GM19328 (cell line): ENCODE results near the gene CTCF.

Experiments
- ATAC-seq: cut with Tn5 transposase; IDR thresholded peaks from one replicate; pipeline ENCODE4 v1.9.1; 2021; ENCODE audit warnings: mild to moderate bottlenecking, moderate library complexity; ENCODE audit not compliant: unreplicated experiment

The CTCF gene

GRCh38 chr16:67534431-67534830 lies 27.9 kb upstream of the CTCF start:
- no peak for ATAC-seq

DNA sequence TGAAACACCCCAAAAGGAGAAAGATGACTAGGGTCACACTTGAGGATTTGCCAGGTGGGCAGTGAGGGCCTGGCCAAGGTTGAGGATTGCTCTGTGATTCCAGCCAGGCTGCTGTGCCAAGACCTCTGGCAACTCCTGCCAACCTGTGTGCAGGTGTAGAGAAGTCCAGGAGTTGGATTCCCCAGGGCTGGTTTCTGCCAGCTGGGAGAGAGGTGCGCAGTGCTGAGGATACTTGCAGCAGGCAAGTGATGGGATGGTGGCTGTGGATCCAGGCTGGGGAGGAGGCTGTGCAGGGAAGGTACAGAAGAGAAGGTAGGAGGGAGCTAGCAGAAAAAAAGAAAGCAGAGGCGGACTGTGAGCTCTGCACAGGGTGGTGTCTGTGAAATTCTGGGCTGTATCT lies 27.1 kb upstream of the CTCF start:
- ATAC-seq, result no peak

DNA sequence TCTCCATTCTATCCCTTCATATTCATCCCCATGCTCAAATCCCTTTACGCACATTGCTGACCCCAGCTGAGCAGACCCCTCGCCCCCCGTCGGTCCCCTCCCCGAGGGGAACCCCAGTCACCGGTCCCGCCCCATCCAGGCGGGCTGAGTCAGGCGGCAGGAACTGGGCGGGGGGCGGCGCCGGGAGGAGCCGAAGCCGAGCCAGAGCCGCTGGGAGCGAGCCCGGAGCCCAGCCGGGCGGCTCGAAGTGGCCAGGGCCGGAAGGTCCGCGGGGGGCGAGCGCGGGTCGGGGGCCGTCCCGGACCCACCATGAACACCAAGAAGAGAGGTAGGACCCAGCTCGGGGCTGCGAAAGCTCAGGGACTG lies 25.1 kb upstream of the CTCF start:
- no peak for ATAC-seq

- ATAC-seq, result no peak
Observed at GRCh38 chr16:67537636-67538591, 24.4 kb upstream of the CTCF start.

DNA sequence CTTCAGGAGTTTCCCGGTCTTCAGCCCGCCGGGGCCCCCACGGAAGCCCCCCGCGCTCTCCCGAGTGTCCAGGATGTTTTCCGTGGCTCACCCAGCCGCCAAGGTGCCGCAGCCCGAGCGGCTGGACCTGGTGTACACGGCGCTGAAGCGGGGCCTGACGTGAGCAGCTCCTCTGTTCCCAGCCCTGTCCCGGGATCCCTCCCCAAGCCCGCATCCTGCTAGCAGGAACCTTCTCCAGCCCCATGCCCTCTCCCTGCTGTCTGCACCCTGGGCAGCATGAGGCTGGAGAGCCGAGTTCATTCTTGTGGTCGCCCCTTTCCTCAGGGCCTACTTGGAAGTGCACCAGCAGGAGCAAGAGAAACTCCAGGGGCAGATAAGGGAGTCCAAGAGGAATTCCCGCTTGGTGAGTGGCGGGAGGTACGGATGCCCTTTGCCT lies 23.6 kb upstream of the CTCF start:
- no peak for ATAC-seq

DNA sequence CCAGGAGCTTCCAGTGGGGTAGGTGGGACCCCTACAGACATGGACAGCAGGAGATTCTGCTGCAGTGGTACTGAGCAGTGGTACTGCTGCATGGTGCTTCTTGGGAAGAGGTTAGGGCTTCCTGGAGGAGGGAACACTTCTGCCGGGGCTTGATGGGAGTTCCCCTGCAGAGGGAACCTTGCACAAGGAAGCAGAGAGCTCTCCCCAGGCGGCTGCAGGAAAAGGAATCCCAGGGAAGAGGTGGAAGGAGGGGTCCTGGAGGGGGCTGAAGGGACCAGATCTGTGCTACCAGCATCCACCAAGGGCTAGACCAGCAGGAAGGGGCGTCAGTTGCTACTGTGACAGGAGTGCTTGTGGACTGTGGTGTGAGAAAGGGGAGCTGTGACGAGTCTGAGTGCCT lies 23.1 kb upstream of the CTCF start:
- ATAC-seq, result no peak

- ATAC-seq, result no peak
Observed at GRCh38 chr16:67539691-67540635, 22.4 kb upstream of the CTCF start.

DNA sequence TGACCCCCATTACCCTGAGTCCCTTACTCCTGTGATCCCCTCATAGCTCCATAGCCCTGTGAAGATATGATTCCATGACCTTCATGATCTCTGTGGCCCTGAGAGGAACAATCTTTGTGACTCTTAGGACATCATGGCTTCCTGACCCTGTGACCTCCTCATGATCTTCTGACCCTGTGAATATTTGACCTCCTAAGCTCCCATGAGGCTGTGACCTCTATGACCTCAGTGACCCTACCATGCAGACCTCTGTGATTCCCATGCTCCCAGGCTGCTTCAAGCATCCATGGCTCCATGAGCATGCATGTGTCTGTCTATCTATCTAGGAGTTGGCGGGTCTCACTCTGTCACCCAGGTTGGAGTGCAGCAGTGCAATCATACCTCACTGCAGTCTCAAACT lies 21.6 kb upstream of the CTCF start:
- no peak for ATAC-seq

GRCh38 chr16:67541391-67542263 lies 20.7 kb upstream of the CTCF start:
- no peak for ATAC-seq

DNA sequence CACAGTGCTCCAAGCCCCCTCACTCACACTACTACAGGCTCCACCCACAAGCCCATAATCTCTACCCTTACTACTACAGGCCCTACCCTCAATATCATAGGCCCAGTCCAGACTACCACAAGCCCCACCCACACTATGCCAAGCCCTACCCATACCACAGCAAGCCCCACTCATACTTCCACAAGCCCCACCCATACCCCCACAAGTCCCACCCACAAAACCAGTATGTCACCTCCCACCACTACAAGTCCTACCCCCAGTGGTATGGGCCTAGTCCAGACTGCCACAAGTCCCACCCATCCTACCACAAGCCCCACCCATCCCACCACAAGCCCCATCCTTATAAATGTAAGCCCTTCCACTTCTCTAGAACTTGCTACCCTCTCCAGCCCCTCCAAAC lies 19.9 kb upstream of the CTCF start:
- ATAC-seq, result no peak

- no peak for ATAC-seq
Observed at GRCh38 chr16:67543036-67543435, 19.3 kb upstream of the CTCF start.

- no peak for ATAC-seq
Observed at GRCh38 chr16:67543582-67543981, 18.7 kb upstream of the CTCF start.

- no peak for ATAC-seq
Observed at GRCh38 chr16:67544329-67544841, 17.9 kb upstream of the CTCF start.

DNA sequence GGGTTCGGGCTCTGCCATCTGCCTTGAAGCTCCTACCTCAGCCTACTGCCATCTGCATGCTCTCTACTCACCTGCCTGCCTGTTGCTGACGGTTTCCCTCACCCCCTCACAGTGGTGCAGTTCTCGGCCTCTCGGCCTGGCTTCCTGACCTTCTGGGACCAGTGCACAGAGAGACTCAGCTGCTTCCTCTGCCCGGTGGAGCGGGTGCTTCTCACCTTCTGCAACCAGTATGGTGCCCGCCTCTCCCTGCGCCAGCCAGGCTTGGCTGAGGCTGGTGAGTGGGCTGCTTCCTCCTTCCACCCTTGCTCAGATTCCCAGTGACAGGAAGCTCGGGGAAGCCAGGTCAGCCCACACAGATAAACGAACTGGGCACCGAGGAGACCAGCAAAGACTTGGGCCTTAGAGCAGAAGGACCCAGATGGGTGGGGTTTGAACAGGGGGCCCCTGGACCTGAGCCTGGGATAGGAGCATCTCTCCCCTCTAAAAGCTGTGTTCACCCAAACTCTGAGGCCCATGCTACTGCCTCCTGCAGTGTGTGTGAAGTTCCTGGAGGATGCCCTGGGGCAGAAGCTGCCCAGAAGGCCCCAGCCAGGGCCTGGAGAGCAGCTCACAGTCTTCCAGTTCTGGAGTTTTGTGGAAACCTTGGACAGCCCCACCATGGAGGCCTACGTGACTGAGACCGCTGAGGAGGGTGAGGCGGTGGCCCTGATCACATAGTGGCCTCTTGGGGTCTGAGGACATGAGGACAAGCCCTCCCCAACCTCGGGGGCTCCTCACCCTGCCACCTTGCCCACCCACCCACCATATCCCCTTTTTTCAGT lies 17.3 kb upstream of the CTCF start:
- ATAC-seq, result no peak

- ATAC-seq, result no peak
Observed at GRCh38 chr16:67545665-67546024, 16.7 kb upstream of the CTCF start.

- ATAC-seq, result no peak
Observed at GRCh38 chr16:67546091-67546501, 16.2 kb upstream of the CTCF start.

DNA sequence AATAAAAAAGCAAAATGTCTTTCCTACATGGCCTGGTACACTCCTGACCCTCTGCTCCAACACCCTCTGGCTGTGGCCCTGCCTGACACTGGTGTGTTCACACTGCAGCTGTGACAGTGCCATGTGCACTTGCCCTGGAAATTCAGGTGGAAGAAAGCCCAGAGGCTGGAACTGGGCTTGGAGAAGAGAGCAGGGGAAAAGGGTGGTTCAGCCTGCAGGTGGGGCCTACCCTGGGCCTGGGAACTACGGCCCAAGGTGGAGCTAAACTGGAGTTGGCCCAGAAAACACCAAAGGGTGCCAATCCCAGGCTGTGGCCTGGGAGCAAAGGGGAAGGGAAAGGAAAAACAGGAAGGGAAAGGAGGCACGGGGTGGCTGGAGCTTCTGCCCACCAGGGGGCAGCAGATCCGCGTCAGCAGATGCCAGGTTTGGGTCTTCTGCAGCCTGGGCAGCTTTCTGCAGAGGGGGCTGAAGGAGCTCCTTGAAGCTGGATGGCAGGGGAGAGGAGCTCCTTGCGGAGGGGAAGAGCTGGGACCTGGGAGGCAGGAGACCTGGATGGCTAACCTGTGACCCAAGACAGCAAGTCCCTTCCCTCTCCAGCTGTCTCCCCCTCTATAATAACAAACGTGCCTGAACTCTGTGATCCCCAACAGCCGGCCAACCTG lies 15.4 kb upstream of the CTCF start:
- no peak for ATAC-seq

DNA sequence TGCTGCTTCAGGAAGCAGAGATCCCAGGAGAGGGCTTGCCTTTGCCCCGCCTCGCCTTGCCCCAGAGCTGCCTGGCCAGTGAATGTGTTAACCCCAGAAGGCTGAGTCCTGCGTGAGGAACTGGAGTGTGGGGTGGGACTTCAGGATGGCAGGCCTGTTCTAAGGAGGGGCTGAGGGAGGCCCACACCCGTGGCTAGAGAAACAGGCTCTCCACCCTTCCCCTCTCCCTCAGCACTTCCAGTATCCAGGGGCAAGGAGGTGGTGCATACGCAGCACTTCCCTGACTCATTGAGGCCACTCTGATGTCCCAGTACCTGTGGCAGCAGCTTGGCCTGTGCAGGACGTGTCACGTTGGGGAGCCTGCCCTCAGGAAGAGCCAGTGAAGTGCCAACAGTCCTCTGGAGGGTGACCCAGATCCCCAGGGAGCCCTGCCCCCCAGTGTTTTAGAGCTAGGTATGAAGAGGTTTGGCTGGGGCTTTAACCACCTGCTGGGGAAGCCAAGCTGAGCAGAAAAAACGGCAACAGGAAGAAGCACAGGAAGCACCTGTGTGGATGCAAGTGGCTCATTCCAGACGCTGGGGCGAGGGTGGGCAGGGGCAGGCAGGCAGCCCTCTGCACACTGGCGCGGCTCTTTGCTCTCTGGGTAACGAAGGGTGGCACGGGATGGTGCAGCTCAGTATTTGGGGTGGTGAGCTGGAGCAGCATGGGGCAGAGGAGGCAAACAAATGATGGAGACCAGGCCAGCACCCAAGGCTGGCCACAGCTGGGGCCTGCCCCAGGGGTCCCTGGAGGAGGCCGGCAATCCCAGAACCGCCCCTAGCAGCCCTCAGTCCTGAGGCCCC lies 14.7 kb upstream of the CTCF start:
- no peak for ATAC-seq
